Skeletal muscle tissue (tissue), 4 donors: Measurements from ENCODE around the gene KCNMB2. TPM values are rescaled to one million over a fixed set of nuclear protein-coding genes. Genes with fewer than 3 reads are reported as not detected.

Experiments used
- H3K27ac ChIP-seq: one replicate; pipeline ENCODE4 v1.7.0; 2013; ENCODE audit warnings: mild to moderate bottlenecking, low read depth, low read length, inconsistent platforms
- H3K27me3 ChIP-seq, 3 donors: one replicate each; pipeline ENCODE4 v1.7.0; 2013; ENCODE audit warnings: low read length in 3 of 3; ENCODE audit not compliant: control insufficient read depth in 3 of 3, insufficient read depth in 3 of 3
- H3K36me3 ChIP-seq, 3 donors: one replicate each; pipeline ENCODE4 v1.7.0; 2013; ENCODE audit warnings: low read length in 3 of 3; ENCODE audit not compliant: control insufficient read depth in 3 of 3, insufficient read depth in 3 of 3
- H3K4me1 ChIP-seq, 3 donors: one replicate each; pipeline ENCODE4 v1.7.0; 2013; ENCODE audit warnings: low read length in 3 of 3, mild to moderate bottlenecking in 3 of 3; ENCODE audit not compliant: control insufficient read depth in 3 of 3, insufficient read depth in 3 of 3
- H3K4me3 ChIP-seq, 3 donors: one replicate each; pipeline ENCODE4 v1.7.0; 2013; ENCODE audit warnings: low read length in 3 of 3
- H3K9ac ChIP-seq, 3 donors: one replicate each; pipeline ENCODE4 v1.7.0; 2013; ENCODE audit warnings: low read length in 3 of 3, mild to moderate bottlenecking in 3 of 3, moderate library complexity in 2 of 3, low read depth in 1 of 3
- H3K9me3 ChIP-seq, 3 donors: one replicate each; pipeline ENCODE4 v1.7.0; 2013; ENCODE audit warnings: low read length in 3 of 3; ENCODE audit not compliant: control insufficient read depth in 3 of 3
- total RNA-seq: library from RNA; depleted of rRNA; stranded (reverse); fragments of >200 nt; gene quantifications from one replicate; pipeline ENCODE4 v1.2.3, GENCODE V29; 2014
- donor health status: Osteomylitis.

KCNMB2 gene
- total RNA-seq, 1 donor from 2014 or later: 11.5 TPM

DNA sequence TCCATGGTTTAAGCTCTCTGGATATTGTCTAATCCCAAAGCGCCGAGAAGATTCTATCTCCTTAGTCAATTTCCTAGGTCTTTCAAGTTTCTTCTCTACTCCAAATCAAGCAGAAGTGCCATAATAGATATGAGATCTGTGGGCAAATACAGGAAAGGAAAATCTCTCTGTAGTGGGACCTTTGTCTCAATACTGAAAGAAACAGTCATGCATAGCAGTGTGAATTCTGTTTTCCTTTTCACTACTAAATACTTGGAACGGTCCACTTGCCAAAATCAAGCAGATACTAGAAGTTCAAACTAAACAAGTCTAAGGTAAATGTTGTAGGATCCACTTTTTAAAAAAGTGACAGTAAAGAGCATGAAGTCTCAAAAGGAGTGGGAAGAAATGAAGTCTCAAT, 298.8 kb downstream of the KCNMB2 start:
- no peaks in the 10 kb centered on the region for H3K27me3 ChIP-seq
- no peaks in the 10 kb centered on the region for H3K36me3 ChIP-seq
- H3K9ac ChIP-seq: no peak overlapping the region
- H3K4me3 ChIP-seq: no peak overlapping the region
- no peaks in the 10 kb centered on the region for H3K9me3 ChIP-seq
- no peak overlapping the region for H3K27ac ChIP-seq
- H3K4me1 ChIP-seq: no peaks in the 10 kb centered on the region

DNA sequence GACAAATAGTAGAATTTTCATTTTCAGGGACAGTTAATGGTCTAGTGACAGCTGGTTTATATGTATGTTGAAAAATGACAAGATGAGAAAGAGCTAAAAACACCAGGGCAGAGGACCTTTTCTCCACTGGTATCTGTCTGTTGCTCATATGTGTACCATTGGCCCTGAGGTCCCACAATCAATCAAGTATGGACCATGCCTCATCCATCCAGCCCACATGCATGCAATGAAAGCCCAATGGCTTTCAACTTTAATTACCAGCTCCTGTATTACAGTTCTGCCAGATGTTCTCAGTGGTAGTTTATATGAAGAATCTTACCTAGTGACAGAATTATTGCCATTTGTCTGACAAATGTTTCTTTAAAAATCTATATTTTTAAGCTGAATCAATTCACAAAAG, 301.3 kb downstream of the KCNMB2 start:
- Histone ChIP-seq H3K4me1 (no peaks in the 10 kb centered on the region), H3K4me3 (no peak overlapping the region), H3K27me3 (no peaks in the 10 kb centered on the region), H3K36me3 (no peaks in the 10 kb centered on the region), H3K27ac (no peak overlapping the region), H3K9ac (no peak overlapping the region), H3K9me3 (no peaks in the 10 kb centered on the region)

DNA sequence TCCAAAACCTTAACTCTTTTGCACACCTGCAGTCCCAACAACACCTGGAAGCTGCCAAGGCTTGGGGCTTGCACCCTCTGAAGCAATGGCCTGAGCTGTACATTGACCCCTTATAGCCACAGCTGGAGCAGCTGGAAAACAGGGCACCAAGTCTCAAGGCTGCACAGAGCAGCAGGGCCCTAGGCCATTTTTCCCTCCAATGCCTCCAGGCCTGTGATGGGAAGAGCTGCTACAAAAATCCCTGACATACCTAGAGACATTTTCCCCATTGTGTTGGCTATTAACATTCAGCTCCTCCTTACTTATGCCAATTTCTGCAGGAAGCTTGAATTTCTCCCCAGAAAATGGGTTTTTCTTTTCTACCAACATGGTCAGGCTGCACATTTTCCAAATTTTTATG, 304.4 kb downstream of the KCNMB2 start:
- Histone ChIP-seq H3K9me3 (no peaks in the 10 kb centered on the region), H3K4me1 (no peaks in the 10 kb centered on the region), H3K36me3 (no peaks in the 10 kb centered on the region), H3K27me3 (no peaks in the 10 kb centered on the region), H3K9ac (no peak overlapping the region), H3K27ac (no peak overlapping the region), H3K4me3 (no peak overlapping the region)

DNA sequence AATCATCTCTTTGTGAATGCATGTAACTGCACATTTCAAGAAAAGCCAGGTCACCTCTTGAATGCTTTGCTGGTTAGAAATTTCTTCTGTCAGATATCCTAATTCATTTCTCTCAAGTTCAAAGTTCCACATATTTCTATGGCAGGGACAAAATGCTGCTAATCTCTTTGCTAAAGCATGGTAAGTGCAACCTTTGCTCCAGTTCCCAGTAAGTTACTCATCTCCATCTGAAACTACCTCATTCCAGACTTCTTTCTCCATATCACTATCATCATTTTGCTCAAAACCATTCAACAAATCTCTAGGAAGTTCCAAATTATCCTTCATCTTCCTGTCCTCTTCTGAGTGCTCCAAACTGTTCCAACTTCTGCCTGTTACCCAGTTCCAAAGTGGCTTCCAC, 304.8 kb downstream of the KCNMB2 start:
- Histone ChIP-seq H3K27me3 (no peaks in the 10 kb centered on the region), H3K36me3 (no peaks in the 10 kb centered on the region), H3K27ac (no peak overlapping the region)

GRCh38 chr3:178844916-178845315, 308.7 kb downstream of the KCNMB2 start:
- Histone ChIP-seq H3K9me3 (no peaks in the 10 kb centered on the region), H3K4me3 (no peak overlapping the region), H3K27ac (no peak overlapping the region), H3K9ac (no peak overlapping the region), H3K27me3 (no peaks in the 10 kb centered on the region), H3K4me1 (no peaks in the 10 kb centered on the region), H3K36me3 (no peaks in the 10 kb centered on the region)

More for the DNA sequence above, 304.8 kb downstream of the KCNMB2 start:
- H3K4me3 ChIP-seq: no peak overlapping the region
- no peaks in the 10 kb centered on the region for H3K9me3 ChIP-seq
- no peaks in the 10 kb centered on the region for H3K4me1 ChIP-seq
- no peak overlapping the region for H3K9ac ChIP-seq

GRCh38 chr3:178845420-178846118, 309.3 kb downstream of the KCNMB2 start:
- Histone ChIP-seq H3K4me1 (no peaks in the 10 kb centered on the region), H3K4me3 (no peak overlapping the region), H3K36me3 (no peaks in the 10 kb centered on the region), H3K9me3 (no peaks in the 10 kb centered on the region), H3K27me3 (no peaks in the 10 kb centered on the region), H3K9ac (no peak overlapping the region), H3K27ac (no peak overlapping the region)

DNA sequence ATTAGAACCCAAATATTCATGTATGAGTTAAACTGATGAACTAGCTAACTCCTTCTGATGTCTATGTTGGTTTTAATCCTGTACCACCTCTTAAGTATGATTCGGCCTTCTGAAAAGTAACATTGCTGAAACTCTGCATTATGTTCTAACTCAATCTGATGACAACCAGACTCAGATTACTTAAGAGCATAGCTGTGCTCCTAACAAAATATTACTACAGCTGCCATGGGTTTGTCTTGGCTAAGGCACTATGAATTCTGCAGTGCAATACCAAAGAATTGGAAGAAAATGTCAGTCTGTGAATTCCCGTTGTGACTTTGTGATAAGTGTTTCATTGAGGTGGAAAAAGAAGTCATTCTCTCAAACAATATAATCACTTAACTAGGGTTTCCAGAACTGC, 311.0 kb downstream of the KCNMB2 start:
- Histone ChIP-seq H3K9me3 (no peaks in the 10 kb centered on the region), H3K4me1 (no peaks in the 10 kb centered on the region), H3K36me3 (no peaks in the 10 kb centered on the region), H3K27me3 (no peaks in the 10 kb centered on the region), H3K9ac (no peak overlapping the region), H3K27ac (no peak overlapping the region), H3K4me3 (no peak overlapping the region)

GRCh38 chr3:178849199-178849910, 313.1 kb downstream of the KCNMB2 start:
- Histone ChIP-seq H3K27ac (no peak overlapping the region), H3K9ac (no peak overlapping the region), H3K4me3 (no peak overlapping the region), H3K36me3 (no peaks in the 10 kb centered on the region), H3K27me3 (no peaks in the 10 kb centered on the region), H3K9me3 (no peaks in the 10 kb centered on the region), H3K4me1 (no peaks in the 10 kb centered on the region)

GRCh38 chr3:178850450-178851190, 314.4 kb downstream of the KCNMB2 start:
- no peaks in the 10 kb centered on the region for H3K4me1 ChIP-seq
- no peak overlapping the region for H3K27ac ChIP-seq

DNA sequence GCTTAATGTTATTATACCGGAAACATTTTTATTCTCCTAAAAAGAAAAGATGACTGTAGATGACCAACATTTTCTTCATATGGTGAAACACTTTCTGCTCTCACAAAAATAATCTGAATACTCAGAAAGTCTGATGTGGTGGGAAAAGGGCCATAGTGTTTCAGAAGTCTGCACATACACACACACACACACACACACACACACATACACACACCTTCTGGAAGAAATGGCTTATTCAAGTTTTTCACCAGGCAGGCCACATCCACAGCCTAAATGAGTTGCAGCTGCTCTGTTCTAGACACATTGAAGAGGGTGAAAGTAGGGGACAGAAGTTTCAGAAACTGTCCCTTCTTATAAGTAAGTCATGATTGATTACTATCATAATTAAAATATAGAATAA, 315.3 kb downstream of the KCNMB2 start:
- Histone ChIP-seq H3K9ac (no peak overlapping the region), H3K36me3 (no peaks in the 10 kb centered on the region), H3K27ac (no peak overlapping the region), H3K4me1 (no peaks in the 10 kb centered on the region), H3K9me3 (no peaks in the 10 kb centered on the region), H3K4me3 (no peak overlapping the region), H3K27me3 (no peaks in the 10 kb centered on the region)

More at GRCh38 chr3:178850450-178851190, 314.4 kb downstream of the KCNMB2 start:
- Histone ChIP-seq H3K4me3 (no peak overlapping the region), H3K27me3 (no peaks in the 10 kb centered on the region), H3K9ac (no peak overlapping the region), H3K36me3 (no peaks in the 10 kb centered on the region), H3K9me3 (no peaks in the 10 kb centered on the region)
